GM21619 (cell line): ENCODE data around the gene HOXD4.

Experiments used
- ATAC-seq: cut with Tn5 transposase; IDR thresholded peaks from one replicate; pipeline ENCODE4 v1.9.1; 2021; ENCODE audit not compliant: unreplicated experiment

Gene HOXD4

DNA sequence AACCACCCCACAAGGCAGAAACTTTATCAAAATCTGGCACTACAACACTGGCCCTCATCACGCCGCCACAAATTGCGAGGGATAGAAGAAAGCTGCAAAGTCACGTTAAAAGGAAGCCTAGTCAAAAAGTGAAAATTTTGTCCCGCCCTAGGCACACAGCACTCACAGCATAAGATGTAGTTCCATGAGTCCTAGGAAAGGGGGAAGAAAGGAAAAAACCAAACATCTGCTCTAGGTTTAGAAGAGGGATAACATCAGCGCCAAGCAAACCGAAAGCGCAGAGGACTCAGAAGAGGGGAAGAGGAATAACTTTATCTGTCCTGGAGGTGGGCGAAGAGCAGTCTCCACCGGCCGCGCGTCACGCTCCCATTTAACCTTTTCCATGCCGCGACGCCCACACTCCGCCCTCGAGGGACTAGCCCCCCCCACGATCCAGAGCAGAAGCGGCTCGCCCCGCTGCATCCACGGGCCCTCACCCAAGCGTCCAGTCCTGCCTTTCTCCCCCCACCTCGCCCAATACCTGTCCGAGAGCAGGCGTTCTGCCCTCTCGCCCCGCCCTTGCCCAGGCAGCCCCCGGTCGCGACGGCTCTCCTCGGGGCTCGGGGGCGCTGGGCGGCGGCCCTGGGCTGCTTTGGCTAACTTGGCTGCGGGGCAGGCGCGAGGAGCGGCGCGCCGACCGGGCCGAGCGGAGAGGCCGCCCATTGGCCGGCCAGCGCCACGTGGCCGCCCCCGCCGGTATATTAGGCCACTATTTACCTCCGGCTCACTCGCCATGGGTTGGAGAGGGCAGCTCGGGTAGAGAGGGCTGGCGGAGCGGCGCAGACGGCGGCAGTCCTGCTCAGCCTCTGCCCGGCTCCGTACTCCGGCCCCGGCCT, 36.8 kb downstream of the HOXD4 start, which contains the start of gene HOXD1:
HOXD1 (plus strand) TSS at position 770 of the 875 bp plus-strand sequence. CDS start 134 bp downstream, outside the sequence.
- ATAC-seq = no peak

DNA sequence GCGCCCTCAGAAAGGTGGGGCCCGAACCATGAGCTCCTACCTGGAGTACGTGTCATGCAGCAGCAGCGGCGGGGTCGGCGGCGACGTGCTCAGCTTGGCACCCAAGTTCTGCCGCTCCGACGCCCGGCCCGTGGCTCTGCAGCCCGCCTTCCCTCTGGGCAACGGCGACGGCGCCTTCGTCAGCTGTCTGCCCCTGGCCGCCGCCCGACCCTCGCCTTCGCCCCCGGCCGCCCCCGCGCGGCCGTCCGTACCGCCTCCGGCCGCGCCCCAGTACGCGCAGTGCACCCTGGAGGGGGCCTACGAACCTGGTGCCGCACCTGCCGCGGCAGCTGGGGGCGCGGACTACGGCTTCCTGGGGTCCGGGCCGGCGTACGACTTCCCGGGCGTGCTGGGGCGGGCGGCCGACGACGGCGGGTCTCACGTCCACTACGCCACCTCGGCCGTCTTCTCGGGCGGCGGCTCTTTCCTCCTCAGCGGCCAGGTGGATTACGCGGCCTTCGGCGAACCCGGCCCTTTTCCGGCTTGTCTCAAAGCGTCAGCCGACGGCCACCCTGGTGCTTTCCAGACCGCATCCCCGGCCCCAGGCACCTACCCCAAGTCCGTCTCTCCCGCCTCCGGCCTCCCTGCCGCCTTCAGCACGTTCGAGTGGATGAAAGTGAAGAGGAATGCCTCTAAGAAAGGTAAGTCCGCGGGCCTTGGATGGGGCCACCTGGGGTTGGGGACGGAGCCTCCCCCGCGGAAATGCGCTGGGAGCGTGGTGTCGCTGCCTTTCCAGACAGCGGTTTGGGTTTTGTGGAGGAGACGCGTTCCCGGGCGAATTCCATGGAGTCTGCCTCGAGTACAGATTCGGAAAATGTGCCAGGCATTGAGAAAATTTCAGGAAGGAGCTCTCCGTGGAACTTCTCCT, 37.7 kb downstream of the HOXD4 start:
- ATAC-seq = no peak

GRCh38 chr2:176189681-176190641, 38.6 kb downstream of the HOXD4 start:
- no peak for ATAC-seq

GRCh38 chr2:176192351-176192750, 41.0 kb downstream of the HOXD4 start:
- no peak for ATAC-seq

DNA sequence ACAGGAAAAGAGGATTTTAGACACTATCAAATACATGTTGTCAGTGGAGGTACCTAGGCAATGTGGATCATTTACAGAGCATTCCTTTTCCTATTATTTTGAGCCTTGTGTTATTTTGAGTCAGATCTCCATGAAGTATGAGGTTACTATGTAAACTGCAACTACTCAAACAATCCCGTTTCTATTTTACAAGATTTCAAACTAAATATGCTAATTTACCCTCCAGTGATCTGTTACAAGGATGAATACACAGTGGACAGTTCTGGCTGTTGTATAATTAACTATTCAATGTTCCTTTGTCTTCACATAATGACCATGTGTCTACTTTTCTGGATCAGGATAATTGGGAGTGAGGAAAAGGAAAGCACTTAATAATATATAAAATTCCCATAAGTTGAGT, 41.7 kb downstream of the HOXD4 start:
- no peak for ATAC-seq

- no peak for ATAC-seq
Observed at GRCh38 chr2:176199902-176200301, 48.6 kb downstream of the HOXD4 start.

GRCh38 chr2:176200971-176201370, 49.6 kb downstream of the HOXD4 start:
- ATAC-seq = no peak

GRCh38 chr2:176202491-176202890, 51.1 kb downstream of the HOXD4 start:
- no peak for ATAC-seq
